Loucy (cell line): Measurements from ENCODE around the gene C9orf85.

Source experiments
- H2AFZ ChIP-seq: fragments of 200-600 bp; sonication (generic); 2 replicates; pipeline ENCODE4 v1.6.0; 2016; ENCODE audit warnings: antibody characterized with exemption, mild to moderate bottlenecking, low read length, moderate library complexity
- H3F3A ChIP-seq: fragments of 200-600 bp; 2 replicates; pipeline ENCODE4 v1.6.0; 2016; ENCODE audit warnings: antibody characterized with exemption, low read depth, mild to moderate bottlenecking
- H3K27me3 ChIP-seq: fragments of 200-600 bp; sonication (generic); 2 replicates; pipeline ENCODE4 v1.6.1; 2014; ENCODE audit warnings: low read length, mild to moderate bottlenecking; ENCODE audit not compliant: insufficient read depth, poor library complexity, severe bottlenecking
- H3K36me3 ChIP-seq: fragments of 200-600 bp; sonication (generic); 2 replicates; pipeline ENCODE4 v1.6.1; 2016; ENCODE audit warnings: low read length; ENCODE audit not compliant: insufficient read depth
- H3K4me1 ChIP-seq: fragments of 200-600 bp; sonication (generic); 2 replicates; pipeline ENCODE4 v1.5.1; 2014; ENCODE audit warnings: low read length, mild to moderate bottlenecking; ENCODE audit not compliant: insufficient read depth, poor library complexity, severe bottlenecking
- H3K4me2 ChIP-seq: fragments of 200-600 bp; sonication (generic); 2 replicates; pipeline ENCODE4 v1.6.0; 2014; ENCODE audit warnings: antibody characterized with exemption, low read length, low read depth, mild to moderate bottlenecking; ENCODE audit not compliant: poor library complexity, severe bottlenecking
- H3K4me3 ChIP-seq: fragments of 200-600 bp; sonication (generic); 2 replicates; pipeline ENCODE4 v1.5.1; 2014; ENCODE audit warnings: low read length, mild to moderate bottlenecking, mixed read lengths; ENCODE audit not compliant: poor library complexity, severe bottlenecking
- H3K79me2 ChIP-seq: fragments of 200-600 bp; sonication (generic); 2 replicates; pipeline ENCODE4 v1.6.1; 2014; ENCODE audit warnings: low read length; ENCODE audit not compliant: insufficient read depth
- H3K9ac ChIP-seq: fragments of 200-600 bp; sonication (generic); 2 replicates; pipeline ENCODE4 v1.6.0; 2014; ENCODE audit warnings: mild to moderate bottlenecking, low read depth, low read length, moderate library complexity; ENCODE audit not compliant: poor library complexity, severe bottlenecking
- H3K9me2 ChIP-seq: fragments of 200-600 bp; sonication (generic); replicated peaks from 2 replicates; pipeline ENCODE4 v1.6.1; 2016; ENCODE audit warnings: low read depth, low read length, mixed read lengths
- H3K9me3 ChIP-seq: fragments of 200-600 bp; sonication (generic); 2 replicates; pipeline ENCODE4 v1.6.1; 2014; ENCODE audit warnings: mild to moderate bottlenecking, antibody characterized with exemption, low read length, low read depth; ENCODE audit not compliant: insufficient read depth
- H4K20me1 ChIP-seq: fragments of 200-600 bp; sonication (generic); 2 replicates; pipeline ENCODE4 v1.6.0; 2014; ENCODE audit warnings: antibody characterized with exemption, low read length, mild to moderate bottlenecking; ENCODE audit not compliant: insufficient read depth, poor library complexity, severe bottlenecking
- EZH2phosphoT487 ChIP-seq: fragments of 200-600 bp; IDR thresholded peaks from 2 replicates; pipeline ENCODE4 v1.6.1; 2018; ENCODE audit warnings: antibody characterized with exemption, mild to moderate bottlenecking, moderate library complexity, borderline replicate concordance
- TF ChIP-seq, protein P1 (sequence below): fragments of 200-600 bp; sonication (generic); conservative IDR thresholded peaks from 2 replicates; pipeline ENCODE4 v1.5.1; 2014; ENCODE audit warnings: mild to moderate bottlenecking, antibody characterized with exemption, low read length

The C9orf85 gene

DNA sequence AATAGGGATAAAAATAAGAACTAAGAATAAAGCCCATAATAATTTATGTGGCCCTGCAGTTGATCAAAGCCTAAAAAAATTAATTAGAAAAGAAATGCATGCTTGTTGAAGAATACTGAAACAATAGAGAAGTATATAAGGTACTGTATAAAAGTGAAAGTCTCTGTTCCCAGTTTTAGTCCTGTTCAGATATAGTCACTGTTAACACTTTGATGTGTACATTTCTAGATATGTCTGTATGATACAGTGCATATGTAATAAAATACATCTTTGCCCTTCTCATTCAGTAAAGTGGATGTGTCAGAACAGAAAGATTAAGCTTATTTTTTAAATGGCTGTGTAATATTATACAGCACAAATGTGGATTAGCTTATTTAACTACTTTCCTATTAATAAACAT is 4.1 kb downstream of the C9orf85 start:
- peaks cover 3% of the 10 kb centered on the region for H3K27me3 ChIP-seq
- no peak for TF ChIP-seq EZH2phosphoT487
- TF ChIP-seq, protein P1, sequence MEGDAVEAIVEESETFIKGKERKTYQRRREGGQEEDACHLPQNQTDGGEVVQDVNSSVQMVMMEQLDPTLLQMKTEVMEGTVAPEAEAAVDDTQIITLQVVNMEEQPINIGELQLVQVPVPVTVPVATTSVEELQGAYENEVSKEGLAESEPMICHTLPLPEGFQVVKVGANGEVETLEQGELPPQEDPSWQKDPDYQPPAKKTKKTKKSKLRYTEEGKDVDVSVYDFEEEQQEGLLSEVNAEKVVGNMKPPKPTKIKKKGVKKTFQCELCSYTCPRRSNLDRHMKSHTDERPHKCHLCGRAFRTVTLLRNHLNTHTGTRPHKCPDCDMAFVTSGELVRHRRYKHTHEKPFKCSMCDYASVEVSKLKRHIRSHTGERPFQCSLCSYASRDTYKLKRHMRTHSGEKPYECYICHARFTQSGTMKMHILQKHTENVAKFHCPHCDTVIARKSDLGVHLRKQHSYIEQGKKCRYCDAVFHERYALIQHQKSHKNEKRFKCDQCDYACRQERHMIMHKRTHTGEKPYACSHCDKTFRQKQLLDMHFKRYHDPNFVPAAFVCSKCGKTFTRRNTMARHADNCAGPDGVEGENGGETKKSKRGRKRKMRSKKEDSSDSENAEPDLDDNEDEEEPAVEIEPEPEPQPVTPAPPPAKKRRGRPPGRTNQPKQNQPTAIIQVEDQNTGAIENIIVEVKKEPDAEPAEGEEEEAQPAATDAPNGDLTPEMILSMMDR, result no peak
- H3K4me3 ChIP-seq, result peak overlapping the region; percentile 17
- H3K9me3 ChIP-seq, result no peaks in the 10 kb centered on the region
- H2AFZ ChIP-seq, result no peak overlapping the region
- peaks cover 90% of the 10 kb centered on the region for H3K79me2 ChIP-seq
- peaks cover 52% of the 10 kb centered on the region for H3K4me1 ChIP-seq
- no peak overlapping the region for H3K9ac ChIP-seq
- H3K4me2 ChIP-seq, result peak overlapping the region; percentile 49
- H3F3A ChIP-seq, result no peaks in the 10 kb centered on the region
- H3K9me2 ChIP-seq, result no peaks in the 10 kb centered on the region
- H3K36me3 ChIP-seq, result 0 out of 2 replicates have a peak, but pooled peaks cover 3% of the 10 kb centered on the region
- H4K20me1 ChIP-seq, result peaks cover 42% of the 10 kb centered on the region

DNA sequence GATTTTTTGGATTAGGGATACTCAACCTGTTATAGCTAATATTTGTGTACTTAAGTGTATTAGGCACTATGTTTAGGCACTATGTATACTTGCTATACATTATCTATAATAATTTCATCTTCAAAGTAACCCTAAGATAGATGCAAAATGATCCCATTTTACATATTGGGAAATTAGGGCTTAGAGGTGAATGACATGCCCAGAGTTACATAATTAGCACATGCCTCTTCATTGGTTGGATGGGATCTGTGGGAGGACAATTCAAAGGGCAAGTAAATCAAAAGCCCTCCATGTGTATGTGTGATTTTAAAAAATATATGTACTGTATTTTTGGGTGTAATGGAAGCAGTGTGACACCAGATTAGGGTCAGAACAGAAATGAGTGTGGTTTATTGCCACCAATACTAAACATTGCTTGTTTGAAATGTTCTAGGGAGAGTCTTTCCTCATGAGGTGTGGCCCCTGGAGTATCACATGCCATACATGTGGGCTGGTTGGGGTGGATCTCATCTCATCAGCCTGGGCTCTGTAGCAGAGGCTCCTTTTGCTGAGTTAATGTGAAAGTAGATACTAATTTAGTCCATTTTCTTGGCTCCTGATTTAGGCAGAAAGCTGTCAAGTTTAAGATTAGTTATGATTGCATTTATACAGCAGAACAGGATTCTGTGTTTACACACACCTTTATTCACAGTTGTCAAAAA is 5.5 kb downstream of the C9orf85 start:
- Histone ChIP-seq H3K27me3 (no peaks in the 10 kb centered on the region), H3K4me2 (peak overlapping the region; percentile 49), H4K20me1 (peaks cover 36% of the 10 kb centered on the region), H3K9ac (no peak overlapping the region), H3K9me3 (no peaks in the 10 kb centered on the region), H3K9me2 (no peaks in the 10 kb centered on the region), H2AFZ (no peak overlapping the region), H3F3A (no peaks in the 10 kb centered on the region), H3K36me3 (0 out of 2 replicates have a peak, but pooled peaks cover 3% of the 10 kb centered on the region), H3K79me2 (peaks cover 89% of the 10 kb centered on the region), H3K4me3 (peak overlapping the region; percentile 19), H3K4me1 (peaks cover 51% of the 10 kb centered on the region)
- TF ChIP-seq EZH2phosphoT487, result no peak
- TF ChIP-seq, protein P1, result no peak

DNA sequence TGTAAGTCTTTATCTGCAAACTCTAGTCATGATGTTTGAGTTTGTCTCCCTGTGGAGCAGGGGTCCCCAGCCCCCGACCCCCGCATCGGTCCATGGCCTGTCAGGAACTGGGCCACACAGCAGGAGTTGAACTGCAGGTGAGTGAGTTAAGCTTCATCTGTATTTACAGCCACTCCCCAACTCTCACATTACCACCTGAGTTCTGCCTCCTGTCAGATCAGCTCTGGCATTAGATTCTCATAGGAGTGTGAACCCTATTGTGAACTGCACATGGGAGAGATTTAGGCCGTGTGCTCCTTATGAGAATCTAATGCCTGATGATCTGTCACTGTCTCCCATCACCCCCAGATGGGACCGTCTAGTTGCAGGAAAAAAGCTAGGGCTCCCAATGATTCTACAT is 7.0 kb downstream of the C9orf85 start:
- Histone ChIP-seq H3K36me3 (peaks cover 3% of the 10 kb centered on the region; the same call in 1 of the 2 replicates), H3K4me1 (peaks cover 38% of the 10 kb centered on the region), H3K27me3 (no peaks in the 10 kb centered on the region), H3K9me2 (no peaks in the 10 kb centered on the region), H4K20me1 (peaks cover 26% of the 10 kb centered on the region), H3F3A (no peaks in the 10 kb centered on the region), H3K4me3 (no peak overlapping the region), H3K9ac (no peak overlapping the region), H3K79me2 (peaks cover 82% of the 10 kb centered on the region), H3K9me3 (no peaks in the 10 kb centered on the region), H2AFZ (no peak overlapping the region), H3K4me2 (no peak overlapping the region)
- TF ChIP-seq, protein P1, result no peak
- no peak for TF ChIP-seq EZH2phosphoT487
